Fibroblast of lung (primary cell): Measurements from ENCODE around the gene ZSWIM1. TPM values are rescaled to one million over a fixed set of nuclear protein-coding genes. Genes with fewer than 3 reads are reported as not detected.

Experiments used
- DNase-seq, 2 donors: peaks; one replicate each; pipeline versions ENCODE4 v3.0.0 to v3.0.0-alpha.2; 2010; ENCODE audit warnings: low read depth in 2 of 2
- H2AFZ ChIP-seq: 2 replicates; pipeline ENCODE4 v1.5.1; 2012; ENCODE audit warnings: low read length, control low read depth, inconsistent platforms
- H3K27ac ChIP-seq: 2 replicates; pipeline ENCODE4 v1.5.1; 2011; ENCODE audit warnings: low read length, control low read depth; ENCODE audit not compliant: insufficient read depth
- H3K27me3 ChIP-seq: 2 replicates; pipeline ENCODE4 v1.5.1; 2011; ENCODE audit warnings: mild to moderate bottlenecking, low read length; ENCODE audit not compliant: control insufficient read depth, insufficient read depth
- H3K36me3 ChIP-seq: 2 replicates; pipeline ENCODE4 v1.5.1; 2011; ENCODE audit warnings: low read length; ENCODE audit not compliant: control insufficient read depth, insufficient read depth
- H3K4me1 ChIP-seq: 2 replicates; pipeline ENCODE4 v1.5.1; 2011; ENCODE audit warnings: low read length; ENCODE audit not compliant: control insufficient read depth, insufficient read depth; ENCODE audit errors: extremely low read depth
- H3K4me2 ChIP-seq: 2 replicates; pipeline ENCODE4 v1.5.1; 2011; ENCODE audit warnings: low read length, control low read depth; ENCODE audit not compliant: insufficient read depth; ENCODE audit errors: extremely low read depth
- H3K4me3 ChIP-seq, 4 experiments: fragments of 200-600 bp in 1 of 4; sonication (generic) in 1 of 4; replicated peaks in 1 of 4; 2 replicates each; pipeline ENCODE4 v1.5.1; 2011 to 2016; ENCODE audit warnings: low read length in 4 of 4, low read depth in 3 of 4, mild to moderate bottlenecking in 3 of 4, control low read depth in 2 of 4, inconsistent platforms in 1 of 4, mixed read lengths in 1 of 4; ENCODE audit not compliant: insufficient read depth in 1 of 4; ENCODE audit errors: control extremely low read depth in 1 of 4
- H3K79me2 ChIP-seq: 2 replicates; pipeline ENCODE4 v1.5.1; 2012; ENCODE audit warnings: mild to moderate bottlenecking, low read length, inconsistent platforms; ENCODE audit not compliant: control insufficient read depth, insufficient read depth
- H3K9ac ChIP-seq: 2 replicates; pipeline ENCODE4 v1.5.1; 2011; ENCODE audit warnings: mild to moderate bottlenecking, low read length, control low read depth; ENCODE audit not compliant: insufficient read depth
- H3K9me3 ChIP-seq: 2 replicates; pipeline ENCODE4 v1.5.1; 2012; ENCODE audit warnings: low read depth, low read length; ENCODE audit not compliant: control insufficient read depth, insufficient read depth
- H4K20me1 ChIP-seq: 2 replicates; pipeline ENCODE4 v1.5.1; 2011; ENCODE audit warnings: low read length; ENCODE audit not compliant: control insufficient read depth, insufficient read depth; ENCODE audit errors: extremely low read depth
- CTCF ChIP-seq, 2 donors: IDR thresholded peaks in 1 of 2; conservative IDR thresholded peaks in 1 of 2; 1 replicate in 1 of 2; 2 replicates in 1 of 2; pipeline ENCODE4 v1.5.1; 2011 to 2012; ENCODE audit warnings: low read length in 2 of 2, control low read depth in 1 of 2, inconsistent platforms in 1 of 2, low read depth in 1 of 2, mild to moderate bottlenecking in 1 of 2
- EZH2 ChIP-seq: IDR thresholded peaks from 2 replicates; pipeline ENCODE4 v1.5.1; 2012; ENCODE audit warnings: low read length, control low read depth, mild to moderate bottlenecking; ENCODE audit errors: missing control alignments
- polyA plus RNA-seq, 2 donors: library from polyadenylated mRNA; depleted of rRNA in 1 of 2; stranded (reverse) in 1 of 2; unstranded in 1 of 2; fragments of >200 nt; gene quantifications; 2 replicates each; pipeline ENCODE4 v1.2.1, GENCODE V29; 2011 to 2012; ENCODE audit warnings: missing spikeins in 1 of 2
- total RNA-seq: library from RNA; depleted of rRNA; stranded (reverse); fragments of >200 nt; gene quantifications from 2 replicates; pipeline ENCODE4 v1.2.1, GENCODE V29; 2014

Gene ZSWIM1
- total and polyA plus RNA-seq, 2 donors (not counting 1 experiment from before 2014, with no cell fraction given), result 3.4 to 4.5 TPM

- Histone ChIP-seq H3K27me3 (no peaks in the 10 kb centered on the region), H2AFZ (no peak overlapping the region), H3K79me2 (no peaks in the 10 kb centered on the region), H3K9ac (peak overlapping the region; percentile 8), H3K27ac (peak overlapping the region; percentile 87), H3K4me2 (peak overlapping the region; percentile 70), H3K4me3 (no peak overlapping the region), H3K36me3 (no peaks in the 10 kb centered on the region), H3K4me1 (peaks cover 10% of the 10 kb centered on the region), H3K9me3 (no peaks in the 10 kb centered on the region), H4K20me1 (no peaks in the 10 kb centered on the region)
- no peak for TF ChIP-seq CTCF (conservative IDR thresholded peaks at IDR 0.05 in 1 of 2, IDR thresholded peaks at IDR 0.05 in 1 of 2; ENCODE audit: low read depth in 1 of 2, low read length in 2 of 2)
- TF ChIP-seq EZH2, result no peak
- no peak for DNase-seq
Observed at GRCh38 chr20:45867136-45867818, 13.8 kb upstream of the ZSWIM1 start.

GRCh38 chr20:45867819-45868176, 13.2 kb upstream of the ZSWIM1 start:
- peak overlapping the region; percentile 8 for H3K9ac ChIP-seq
- H3K4me2 ChIP-seq, result peak overlapping the region; percentile 70
- no peak overlapping the region for H3K4me3 ChIP-seq

GRCh38 chr20:45872626-45873025, 8.4 kb upstream of the ZSWIM1 start:
- no peak for DNase-seq

More at GRCh38 chr20:45867819-45868176, 13.2 kb upstream of the ZSWIM1 start:
- Histone ChIP-seq H3K27me3 (no peaks in the 10 kb centered on the region), H3K27ac (peak overlapping the region; percentile 87), H4K20me1 (no peaks in the 10 kb centered on the region), H3K9me3 (no peaks in the 10 kb centered on the region), H3K79me2 (no peaks in the 10 kb centered on the region), H2AFZ (no peak overlapping the region), H3K4me1 (peaks cover 10% of the 10 kb centered on the region), H3K36me3 (no peaks in the 10 kb centered on the region)
- peak; percentile 42 to 88 for DNase-seq
- TF ChIP-seq CTCF (conservative IDR thresholded peaks at IDR 0.05 in 1 of 2, IDR thresholded peaks at IDR 0.05 in 1 of 2; ENCODE audit: low read depth in 1 of 2, low read length in 2 of 2) (no peak), EZH2 (no peak)

More at GRCh38 chr20:45872626-45873025, 8.4 kb upstream of the ZSWIM1 start:
- Histone ChIP-seq H3K4me3 (no peak overlapping the region), H3K27ac (no peak overlapping the region), H3K27me3 (no peaks in the 10 kb centered on the region), H3K79me2 (no peaks in the 10 kb centered on the region), H3K9ac (no peak overlapping the region), H4K20me1 (no peaks in the 10 kb centered on the region), H3K36me3 (peaks cover 5% of the 10 kb centered on the region), H2AFZ (no peak overlapping the region), H3K4me1 (peaks cover 4% of the 10 kb centered on the region), H3K4me2 (no peak overlapping the region), H3K9me3 (no peaks in the 10 kb centered on the region)
- TF ChIP-seq CTCF (conservative IDR thresholded peaks at IDR 0.05 in 1 of 2, IDR thresholded peaks at IDR 0.05 in 1 of 2; ENCODE audit: low read depth in 1 of 2, low read length in 2 of 2) (no peak), EZH2 (no peak)
